ENCODE measurements around the gene CABLES1.
"Not testable (repeated sequence)": the region's sequence is repeated elsewhere in the genome, so short reads cannot be mapped to it uniquely, and the experiment has no call there.

Gene CABLES1

GRCh38 chr18:23258566-23259469 lies 123.5 kb downstream of the CABLES1 start:
- H3K27me3 Mint-ChIP-seq (ENCODE audit: low read depth) = no peaks in the 10 kb centered on the region
- no peaks in the 10 kb centered on the region for H3K9me3 Mint-ChIP-seq
- H3K4me3 Mint-ChIP-seq = peak overlapping the region; percentile 44
- H3K4me1 Mint-ChIP-seq (ENCODE audit: low read depth) = peaks cover 41% of the 10 kb centered on the region
- H3K36me3 Mint-ChIP-seq (ENCODE audit: low read depth) = peaks cover 32% of the 10 kb centered on the region
- H3K27ac Mint-ChIP-seq = peak overlapping the region; percentile 63
- no peak for DNase-seq (ENCODE audit: low spot score)

- H3K4me1 Mint-ChIP-seq (ENCODE audit: low read depth) = peaks cover 41% of the 10 kb centered on the region
- H3K36me3 Mint-ChIP-seq (ENCODE audit: low read depth) = peaks cover 27% of the 10 kb centered on the region
- H3K9me3 Mint-ChIP-seq = no peaks in the 10 kb centered on the region
- peak overlapping the region; percentile 44 for H3K4me3 Mint-ChIP-seq
- no peaks in the 10 kb centered on the region for H3K27me3 Mint-ChIP-seq (ENCODE audit: low read depth)
- peak overlapping the region; percentile 42 for H3K27ac Mint-ChIP-seq
- no peak for DNase-seq (ENCODE audit: low spot score)
Observed at GRCh38 chr18:23259701-23260681, 124.7 kb downstream of the CABLES1 start.

- Mint-ChIP-seq H3K4me3 (no peak overlapping the region), H3K9me3 (no peaks in the 10 kb centered on the region)
Observed at GRCh38 chr18:23260926-23261590, 125.8 kb downstream of the CABLES1 start.

GRCh38 chr18:23263551-23264235 lies 128.4 kb downstream of the CABLES1 start:
- peaks cover 38% of the 10 kb centered on the region for H3K4me1 Mint-ChIP-seq (ENCODE audit: low read depth)
- H3K27ac Mint-ChIP-seq = no peak overlapping the region
- DNase-seq (ENCODE audit: low spot score) = no peak
- peaks cover 5% of the 10 kb centered on the region for H3K36me3 Mint-ChIP-seq (ENCODE audit: low read depth)
- H3K27me3 Mint-ChIP-seq (ENCODE audit: low read depth) = no peaks in the 10 kb centered on the region
- H3K9me3 Mint-ChIP-seq = peaks cover 8% of the 10 kb centered on the region
- H3K4me3 Mint-ChIP-seq = no peak overlapping the region

More at GRCh38 chr18:23260926-23261590, 125.8 kb downstream of the CABLES1 start:
- Mint-ChIP-seq H3K27me3 (ENCODE audit: low read depth) (no peaks in the 10 kb centered on the region), H3K27ac (no peak overlapping the region), H3K4me1 (ENCODE audit: low read depth) (peaks cover 41% of the 10 kb centered on the region), H3K36me3 (ENCODE audit: low read depth) (peaks cover 24% of the 10 kb centered on the region)
- DNase-seq (ENCODE audit: low spot score) = no peak

- Mint-ChIP-seq H3K27ac (no peak overlapping the region), H3K9me3 (peaks cover 26% of the 10 kb centered on the region), H3K36me3 (ENCODE audit: low read depth) (peaks cover 14% of the 10 kb centered on the region), H3K27me3 (ENCODE audit: low read depth) (no peaks in the 10 kb centered on the region), H3K4me3 (no peak overlapping the region), H3K4me1 (ENCODE audit: low read depth) (peaks cover 23% of the 10 kb centered on the region)
- no peak for DNase-seq (ENCODE audit: low spot score)
Observed at GRCh38 chr18:23265682-23266399, 130.6 kb downstream of the CABLES1 start.

GRCh38 chr18:23266717-23267446 lies 131.6 kb downstream of the CABLES1 start:
- peak overlapping the region; percentile 4 for H3K27ac Mint-ChIP-seq
- no peak for DNase-seq (ENCODE audit: low spot score)
- H3K9me3 Mint-ChIP-seq = peaks cover 36% of the 10 kb centered on the region
- H3K36me3 Mint-ChIP-seq (ENCODE audit: low read depth) = peaks cover 17% of the 10 kb centered on the region
- no peak overlapping the region for H3K4me3 Mint-ChIP-seq
- H3K4me1 Mint-ChIP-seq (ENCODE audit: low read depth) = peaks cover 19% of the 10 kb centered on the region
- no peaks in the 10 kb centered on the region for H3K27me3 Mint-ChIP-seq (ENCODE audit: low read depth)

- Mint-ChIP-seq H3K27ac (peak overlapping the region; percentile 4), H3K9me3 (peaks cover 38% of the 10 kb centered on the region), H3K4me3 (no peak overlapping the region), H3K36me3 (ENCODE audit: low read depth) (peaks cover 17% of the 10 kb centered on the region), H3K4me1 (ENCODE audit: low read depth) (peaks cover 21% of the 10 kb centered on the region), H3K27me3 (ENCODE audit: low read depth) (no peaks in the 10 kb centered on the region)
- no peak for DNase-seq (ENCODE audit: low spot score)
Observed at GRCh38 chr18:23267447-23267776, 132.1 kb downstream of the CABLES1 start.

GRCh38 chr18:23268641-23269040 lies 133.4 kb downstream of the CABLES1 start:
- no peak for DNase-seq (ENCODE audit: low spot score)
- Mint-ChIP-seq H3K9me3 (peaks cover 38% of the 10 kb centered on the region), H3K27me3 (ENCODE audit: low read depth) (no peaks in the 10 kb centered on the region), H3K36me3 (ENCODE audit: low read depth) (peaks cover 17% of the 10 kb centered on the region), H3K4me3 (no peak overlapping the region), H3K27ac (no peak overlapping the region), H3K4me1 (ENCODE audit: low read depth) (peaks cover 21% of the 10 kb centered on the region)

- Mint-ChIP-seq H3K9me3 (peaks cover 38% of the 10 kb centered on the region), H3K4me1 (ENCODE audit: low read depth) (peaks cover 21% of the 10 kb centered on the region), H3K27ac (peak overlapping the region; percentile 11), H3K36me3 (ENCODE audit: low read depth) (peaks cover 17% of the 10 kb centered on the region)
- DNase-seq (ENCODE audit: low spot score); H3K4me3 Mint-ChIP-seq; H3K27me3 Mint-ChIP-seq (ENCODE audit: low read depth): not testable (repeated sequence)
Observed at GRCh38 chr18:23269068-23269467, 133.8 kb downstream of the CABLES1 start.

GRCh38 chr18:23269928-23270327 lies 134.6 kb downstream of the CABLES1 start:
- no peaks in the 10 kb centered on the region for H3K27me3 Mint-ChIP-seq (ENCODE audit: low read depth)
- no peak overlapping the region for H3K4me3 Mint-ChIP-seq
- H3K9me3 Mint-ChIP-seq = peaks cover 38% of the 10 kb centered on the region
- peaks cover 17% of the 10 kb centered on the region for H3K36me3 Mint-ChIP-seq (ENCODE audit: low read depth)
- peaks cover 21% of the 10 kb centered on the region for H3K4me1 Mint-ChIP-seq (ENCODE audit: low read depth)
- no peak overlapping the region for H3K27ac Mint-ChIP-seq
- no peak for DNase-seq (ENCODE audit: low spot score)

- Mint-ChIP-seq H3K4me3 (no peak overlapping the region), H3K4me1 (ENCODE audit: low read depth) (peaks cover 21% of the 10 kb centered on the region), H3K36me3 (ENCODE audit: low read depth) (peaks cover 17% of the 10 kb centered on the region), H3K9me3 (peaks cover 38% of the 10 kb centered on the region), H3K27ac (no peak overlapping the region), H3K27me3 (ENCODE audit: low read depth) (no peaks in the 10 kb centered on the region)
- no peak for DNase-seq (ENCODE audit: low spot score)
Observed at GRCh38 chr18:23270986-23271680, 135.8 kb downstream of the CABLES1 start.
